GM18499 (cell line): ENCODE data around the gene MAP3K6.
"Not testable (repeated sequence)": the region's sequence is repeated elsewhere in the genome, so short reads cannot be mapped to it uniquely, and the experiment has no call there.

ENCODE experiments used
- ATAC-seq: cut with Tn5 transposase; IDR thresholded peaks from one replicate; pipeline ENCODE4 v1.9.1; 2021; ENCODE audit warnings: moderate number of reproducible peaks; ENCODE audit not compliant: insufficient read depth, unreplicated experiment

MAP3K6 gene

DNA sequence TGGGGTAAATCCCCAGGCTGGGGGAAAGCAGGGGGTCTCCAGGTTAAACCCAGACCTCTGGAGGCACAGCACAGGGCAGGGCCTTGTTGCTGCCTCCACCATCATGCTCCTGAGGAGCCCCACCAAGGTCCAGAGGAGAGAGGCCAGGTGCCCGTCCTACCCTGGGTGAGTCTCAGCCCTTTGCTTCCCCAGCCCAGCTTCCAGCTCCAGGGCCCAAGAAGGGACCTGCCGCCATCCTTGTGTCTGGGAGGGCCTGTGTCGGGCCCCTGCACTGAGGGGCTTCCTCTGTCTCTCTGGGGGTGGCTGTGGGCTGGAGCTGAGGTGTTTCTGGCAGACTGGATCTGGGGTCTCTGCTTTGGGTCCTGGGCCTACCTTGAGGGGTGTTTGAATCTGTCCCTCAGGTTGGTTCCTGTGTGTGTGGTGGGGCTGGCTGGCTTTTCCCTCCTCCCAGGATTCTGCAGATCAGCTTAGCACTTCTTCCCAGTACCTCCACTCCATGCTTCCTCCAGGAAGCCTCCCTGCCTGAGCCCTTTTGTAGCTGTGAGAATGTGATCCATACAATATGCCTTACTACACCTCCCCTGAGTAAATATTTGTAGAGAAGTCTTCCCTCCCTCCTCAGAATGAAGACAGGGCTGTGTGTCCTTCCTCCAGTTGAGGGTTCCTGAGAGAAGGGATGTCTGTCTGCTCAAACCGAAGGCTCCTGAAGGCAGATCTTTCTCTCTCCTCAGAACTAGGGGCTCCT, 31.8 kb upstream of the MAP3K6 start:
- no peak for ATAC-seq

DNA sequence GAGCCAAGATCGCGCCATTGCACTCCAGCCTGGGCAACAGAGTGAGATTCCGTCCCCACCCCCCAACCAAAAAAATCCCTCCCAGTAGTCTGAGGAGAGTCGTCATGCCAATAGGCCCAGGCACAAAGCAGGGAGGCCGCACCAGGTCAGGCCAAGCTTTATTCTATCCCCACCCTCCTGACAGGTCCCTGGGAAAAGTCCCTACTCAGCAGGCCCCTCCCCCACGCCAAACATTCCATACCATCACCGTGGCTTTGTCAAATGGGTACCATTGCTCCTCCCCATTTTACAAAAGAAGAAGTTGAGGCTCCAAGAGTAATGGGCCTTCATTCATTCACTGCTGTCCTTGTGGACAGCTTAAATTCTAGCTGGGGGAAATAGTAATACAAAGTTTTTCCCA, 31.0 kb upstream of the MAP3K6 start:
- no peak for ATAC-seq

DNA sequence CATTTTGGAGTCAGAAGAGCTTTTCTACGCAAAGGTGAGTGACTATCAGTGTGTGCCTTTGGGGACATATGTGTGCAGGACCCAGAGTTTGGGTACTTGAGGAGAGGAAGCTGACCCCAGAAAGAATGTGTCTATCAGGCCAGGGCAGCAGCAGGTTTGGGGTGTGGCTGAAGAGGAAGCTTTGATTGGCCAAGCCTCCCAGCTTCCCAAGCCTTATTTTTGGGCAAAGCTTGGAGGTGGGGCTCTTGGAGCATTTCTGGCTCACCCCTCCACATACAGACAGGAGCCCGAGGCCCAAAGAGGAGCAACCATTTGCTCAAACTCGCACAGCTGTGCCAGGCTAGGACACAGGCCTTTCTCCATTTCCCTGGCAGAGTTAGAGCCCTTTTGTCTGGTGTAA, 30.3 kb upstream of the MAP3K6 start:
- no peak for ATAC-seq

DNA sequence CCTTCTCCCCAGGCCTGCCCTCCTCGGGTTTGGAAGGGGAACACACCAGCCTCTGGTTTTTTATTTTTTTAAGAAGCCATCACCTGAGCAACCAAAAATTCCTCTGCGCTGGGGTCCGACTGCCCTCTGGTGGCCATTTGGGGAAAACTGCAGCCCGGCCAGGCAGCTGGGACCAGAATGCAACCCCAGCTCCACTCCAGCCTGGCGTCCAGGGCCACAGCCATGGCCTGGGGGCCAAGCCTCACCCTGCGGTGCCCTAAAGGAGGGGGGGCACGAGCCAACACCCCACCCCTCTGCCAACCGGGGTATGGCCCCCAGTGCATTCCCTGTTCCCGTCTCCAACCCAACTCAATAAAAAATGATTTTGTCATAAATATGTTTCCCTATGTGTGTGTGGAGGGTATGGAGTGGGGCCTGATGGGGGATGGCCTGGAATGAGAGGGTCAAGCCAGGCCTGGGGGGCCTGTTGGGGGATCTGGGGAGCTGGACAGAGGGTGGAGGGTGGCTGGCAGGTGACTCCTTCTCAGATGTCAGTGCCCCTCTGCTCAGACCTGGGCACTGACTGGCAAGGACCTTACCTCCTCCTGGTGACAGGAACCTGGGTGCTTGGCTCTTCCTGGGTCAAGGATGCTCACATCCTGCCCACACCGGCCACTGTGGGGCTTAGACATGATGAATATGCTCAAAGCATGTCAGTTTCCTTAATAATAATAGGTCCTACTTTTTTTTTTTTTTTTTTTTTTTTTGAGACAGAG, 28.9 kb upstream of the MAP3K6 start:
- no peak for ATAC-seq

DNA sequence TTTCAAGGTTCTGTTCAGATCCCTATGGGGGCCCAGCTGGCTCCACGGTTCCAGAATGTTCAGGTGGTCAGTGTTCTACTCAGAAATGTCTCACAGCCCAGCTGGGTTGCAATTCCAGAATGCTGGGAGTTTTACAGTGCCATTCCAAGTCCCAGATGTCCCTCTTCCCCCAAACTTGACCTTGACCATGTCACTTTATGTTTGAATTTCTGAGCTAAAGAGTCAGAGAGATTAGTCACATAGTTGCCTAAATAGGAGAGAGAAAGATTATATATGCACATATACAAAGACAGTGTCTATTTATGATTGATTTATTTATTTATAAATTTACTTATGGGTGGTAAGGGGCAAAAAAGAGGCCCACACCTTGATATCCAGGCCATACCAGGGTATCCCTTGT, 28.2 kb upstream of the MAP3K6 start:
- ATAC-seq, result no peak

DNA sequence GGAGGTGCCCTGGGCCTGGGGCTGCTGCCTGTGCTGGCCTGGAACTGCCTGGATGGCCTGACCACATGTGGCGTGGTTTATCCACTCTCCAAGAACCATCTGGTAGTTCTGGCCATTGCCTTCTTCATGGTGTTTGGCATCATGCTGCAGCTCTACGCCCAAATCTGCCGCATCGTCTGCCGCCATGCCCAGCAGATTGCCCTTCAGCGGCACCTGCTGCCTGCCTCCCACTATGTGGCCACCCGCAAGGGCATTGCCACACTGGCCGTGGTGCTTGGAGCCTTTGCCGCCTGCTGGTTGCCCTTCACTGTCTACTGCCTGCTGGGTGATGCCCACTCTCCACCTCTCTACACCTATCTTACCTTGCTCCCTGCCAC, 27.5 kb upstream of the MAP3K6 start:
- no peak for ATAC-seq

DNA sequence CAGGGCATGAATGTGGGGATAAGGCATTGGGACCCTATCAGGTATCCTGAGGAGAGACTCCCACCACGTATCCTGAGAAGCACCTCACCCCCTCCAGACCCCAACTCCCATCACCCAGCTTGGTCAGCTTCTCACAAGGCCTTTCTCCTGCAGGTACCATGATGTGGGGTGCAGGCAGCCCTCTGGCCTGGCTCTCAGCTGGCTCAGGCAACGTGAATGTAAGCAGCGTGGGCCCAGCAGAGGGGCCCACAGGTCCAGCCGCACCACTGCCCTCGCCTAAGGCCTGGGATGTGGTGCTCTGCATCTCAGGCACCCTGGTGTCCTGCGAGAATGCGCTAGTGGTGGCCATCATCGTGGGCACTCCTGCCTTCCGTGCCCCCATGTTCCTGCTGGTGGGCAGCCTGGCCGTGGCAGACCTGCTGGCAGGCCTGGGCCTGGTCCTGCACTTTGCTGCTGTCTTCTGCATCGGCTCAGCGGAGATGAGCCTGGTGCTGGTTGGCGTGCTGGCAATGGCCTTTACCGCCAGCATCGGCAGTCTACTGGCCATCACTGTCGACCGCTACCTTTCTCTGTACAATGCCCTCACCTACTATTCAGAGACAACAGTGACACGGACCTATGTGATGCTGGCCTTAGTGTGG, 27.0 kb upstream of the MAP3K6 start:
- ATAC-seq, result no peak

DNA sequence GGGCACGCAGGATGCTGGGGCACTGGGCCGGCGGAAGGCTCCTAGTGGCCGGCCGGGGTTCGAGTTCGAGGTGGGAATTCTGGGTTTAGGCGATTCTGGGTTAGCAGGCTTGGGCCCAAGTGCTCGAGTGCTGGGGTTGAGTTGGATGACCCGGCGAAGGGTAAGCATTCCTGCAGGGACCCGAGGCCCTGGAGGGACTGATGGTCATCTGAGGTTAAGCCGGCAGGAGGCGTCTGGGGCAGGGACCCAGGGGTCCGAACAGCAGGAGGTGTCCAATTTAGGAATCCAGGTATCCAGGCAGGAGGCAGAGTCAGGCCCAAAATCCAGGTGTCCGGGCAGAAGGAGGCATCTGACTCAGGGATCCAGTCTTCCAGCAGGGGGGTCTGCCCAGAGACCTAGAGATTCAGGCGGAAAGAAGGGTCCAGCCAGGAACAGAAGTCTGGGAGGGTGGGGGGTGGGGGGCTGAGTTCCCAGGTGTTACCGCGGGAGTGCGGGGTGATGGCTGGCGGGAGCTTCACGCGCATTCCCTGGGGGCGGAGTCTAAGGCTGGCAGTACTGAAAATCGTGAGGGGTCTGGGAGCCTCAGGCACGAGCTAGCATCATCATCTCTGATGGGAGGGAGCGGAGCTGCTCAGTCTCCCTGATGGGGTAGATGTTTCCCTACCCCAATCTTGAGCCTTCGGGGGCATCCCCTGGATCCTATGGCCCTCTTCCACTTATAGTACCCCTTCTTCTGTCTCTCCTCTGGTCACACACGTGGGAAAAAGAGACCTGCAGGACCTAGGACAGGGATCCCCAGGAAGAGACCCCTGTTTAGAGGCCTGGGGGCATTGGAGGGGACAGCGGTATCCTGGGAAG, 26.2 kb upstream of the MAP3K6 start:
- no peak for ATAC-seq

DNA sequence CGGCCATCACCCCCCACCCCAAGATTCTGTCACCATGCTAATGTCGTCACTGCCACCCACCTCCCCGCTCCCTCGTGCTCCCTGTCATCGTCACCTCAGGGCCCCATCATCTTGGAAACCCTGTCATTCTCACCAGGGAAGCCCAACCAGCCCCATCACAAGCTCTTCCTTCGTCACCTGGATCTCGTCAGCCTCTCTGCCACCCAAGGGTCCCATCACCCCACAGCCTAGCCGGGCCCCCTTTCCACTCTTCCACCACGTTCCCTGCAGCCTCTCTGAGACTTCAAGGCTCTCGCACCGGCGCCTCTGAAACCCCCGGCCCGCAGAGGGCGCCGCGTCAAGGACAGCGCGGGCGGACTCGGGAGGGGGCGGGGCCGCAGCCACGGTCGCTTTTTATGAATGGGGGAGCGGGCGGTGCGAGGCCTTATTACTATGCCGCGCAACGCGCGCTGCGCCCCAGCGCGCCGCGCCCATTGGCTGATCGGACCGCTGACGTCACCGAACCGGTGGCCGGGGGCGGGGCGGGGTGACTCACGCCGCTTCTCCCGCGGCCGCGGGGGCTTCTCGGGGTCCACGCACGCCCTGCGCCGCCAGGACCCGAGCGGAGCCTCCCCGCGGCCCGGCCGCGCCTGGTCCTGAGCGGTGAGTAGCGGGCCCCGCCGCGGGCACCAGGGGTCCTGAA, 25.5 kb upstream of the MAP3K6 start, which contains the start of gene GPR3:
GPR3 (plus strand) TSS at position 527 of the 682 bp plus-strand sequence. CDS start 1,177 bp downstream, outside the sequence.
- no peak for ATAC-seq

DNA sequence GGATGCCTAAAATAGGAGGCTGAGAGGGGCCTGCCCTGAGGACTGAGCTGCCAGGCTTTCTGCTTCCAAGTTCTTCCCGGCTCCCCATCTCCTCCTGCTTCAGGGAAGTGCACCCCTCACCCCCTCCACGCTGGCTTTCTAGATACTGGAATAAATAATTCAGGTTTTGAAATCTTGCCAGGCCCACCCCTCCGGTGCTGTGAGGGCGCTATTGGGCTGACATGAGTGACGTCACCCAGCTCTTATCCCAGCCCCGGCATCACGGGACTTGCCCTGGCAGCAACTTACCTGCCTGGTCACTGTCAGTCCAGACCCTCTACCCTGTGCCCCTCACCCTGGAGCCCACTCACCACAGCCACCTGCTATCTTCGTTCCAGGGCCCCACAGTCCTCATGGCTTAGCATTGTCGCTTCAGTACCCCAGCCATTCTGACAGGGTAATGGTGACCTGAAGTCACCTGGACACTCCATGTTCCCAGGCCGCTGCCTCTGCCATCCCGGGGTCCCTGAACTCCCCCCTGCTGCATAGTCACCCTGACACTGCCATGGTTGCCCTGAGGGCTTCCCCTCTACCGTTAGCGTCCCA, 24.8 kb upstream of the MAP3K6 start:
- ATAC-seq, result no peak

DNA sequence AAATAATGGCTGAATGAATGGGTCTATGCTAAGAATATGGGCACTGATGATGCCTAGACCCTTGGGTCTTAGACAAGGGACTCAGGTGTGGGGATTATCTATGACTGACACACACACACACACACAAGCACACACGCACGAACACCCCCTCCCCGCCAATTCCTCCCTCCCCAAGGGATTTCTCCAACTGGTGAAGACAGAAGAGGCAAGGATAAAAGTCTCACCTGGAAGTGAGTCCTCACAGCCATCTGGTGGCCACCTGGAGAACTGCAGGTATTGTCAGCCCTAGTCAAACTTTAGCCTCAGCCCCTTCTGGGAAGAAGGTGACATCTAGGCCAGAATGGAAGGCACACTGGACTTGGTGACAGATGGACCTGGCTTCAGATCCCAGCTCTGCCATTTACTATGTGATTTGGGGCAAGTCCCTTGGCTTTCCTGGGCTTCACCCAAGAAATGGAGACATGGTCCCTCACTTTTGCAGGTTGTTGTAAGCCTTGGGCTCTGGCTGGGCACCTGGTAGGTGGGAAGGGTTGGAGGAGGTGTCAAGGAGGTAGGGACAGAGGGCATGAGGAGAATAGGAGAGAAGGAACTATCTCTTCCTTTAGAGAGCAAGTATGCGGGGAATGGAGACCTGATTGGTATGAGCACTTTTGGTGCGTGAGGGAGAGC, 21.7 kb upstream of the MAP3K6 start:
- no peak for ATAC-seq

DNA sequence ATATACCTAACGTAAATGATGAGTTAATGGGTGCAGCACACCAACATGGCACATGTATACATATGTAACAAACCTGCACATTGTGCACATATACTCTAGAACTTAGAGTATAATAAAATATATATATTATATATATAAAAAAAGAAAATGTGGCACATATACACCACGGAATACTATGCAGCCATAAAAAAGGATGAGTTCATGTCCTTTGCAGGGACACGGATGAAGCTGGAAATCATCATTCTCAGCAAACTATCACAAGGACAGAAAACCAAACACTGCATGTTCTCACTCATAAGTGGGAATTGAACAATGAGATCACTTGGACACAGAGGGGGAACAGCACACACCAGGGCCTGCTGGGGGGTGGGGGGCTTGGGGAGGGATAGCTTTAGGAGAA, 18.0 kb upstream of the MAP3K6 start:
- not testable (repeated sequence) for ATAC-seq

DNA sequence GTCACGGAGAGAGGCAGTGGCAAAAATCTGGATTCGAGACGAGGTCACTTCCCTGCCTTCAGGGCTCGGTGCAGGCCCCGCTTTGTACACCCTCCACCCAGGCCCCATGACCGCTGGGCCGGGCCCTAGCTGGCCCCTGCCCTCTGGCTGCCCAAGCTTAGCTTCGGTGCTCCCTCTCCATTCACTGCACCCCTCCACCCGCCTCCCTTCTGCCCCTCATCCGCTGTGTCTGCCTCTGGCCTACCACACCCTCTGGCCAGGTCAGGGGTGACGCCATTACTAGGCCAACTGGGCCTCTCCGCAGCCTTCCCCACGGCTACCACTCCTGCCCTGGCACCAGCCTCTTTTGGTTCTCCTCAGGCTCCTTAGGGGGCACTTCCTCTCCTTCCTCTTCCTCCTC, 16.9 kb upstream of the MAP3K6 start:
- ATAC-seq, result no peak

DNA sequence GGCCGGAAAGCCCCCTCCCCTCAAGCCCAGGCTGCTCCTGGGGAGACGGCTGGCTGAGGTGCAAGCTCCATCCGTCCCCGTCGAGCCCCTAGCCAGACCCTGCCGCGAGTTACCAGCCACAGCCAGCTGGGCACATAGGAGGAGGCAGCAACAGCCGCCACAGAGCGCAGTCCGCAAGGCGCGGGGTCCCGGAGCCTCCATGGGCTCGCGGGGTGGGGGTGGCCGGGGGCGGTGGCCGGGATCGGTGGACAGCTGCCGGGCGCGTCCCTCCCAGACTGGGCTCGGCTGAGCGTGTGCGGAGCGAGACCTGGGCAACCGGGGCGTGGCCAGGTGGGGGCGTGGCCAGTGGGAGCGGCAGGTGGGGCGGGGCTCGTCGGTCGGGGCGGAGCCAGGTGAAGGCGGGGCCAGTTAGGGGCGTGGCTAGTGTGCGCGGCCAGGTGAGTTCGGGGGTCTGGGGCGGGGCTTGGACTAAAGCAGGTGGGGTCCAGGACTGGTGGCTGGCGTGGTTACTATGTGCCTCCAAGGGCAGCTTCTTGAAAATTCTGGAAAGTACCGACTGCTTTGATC, 16.4 kb upstream of the MAP3K6 start, which contains the start of gene CD164L2:
CD164L2 (minus strand) TSS at position 295 of the 567 bp plus-strand sequence; CDS start at position 201, 94 bp downstream.
- ATAC-seq, result no peak

DNA sequence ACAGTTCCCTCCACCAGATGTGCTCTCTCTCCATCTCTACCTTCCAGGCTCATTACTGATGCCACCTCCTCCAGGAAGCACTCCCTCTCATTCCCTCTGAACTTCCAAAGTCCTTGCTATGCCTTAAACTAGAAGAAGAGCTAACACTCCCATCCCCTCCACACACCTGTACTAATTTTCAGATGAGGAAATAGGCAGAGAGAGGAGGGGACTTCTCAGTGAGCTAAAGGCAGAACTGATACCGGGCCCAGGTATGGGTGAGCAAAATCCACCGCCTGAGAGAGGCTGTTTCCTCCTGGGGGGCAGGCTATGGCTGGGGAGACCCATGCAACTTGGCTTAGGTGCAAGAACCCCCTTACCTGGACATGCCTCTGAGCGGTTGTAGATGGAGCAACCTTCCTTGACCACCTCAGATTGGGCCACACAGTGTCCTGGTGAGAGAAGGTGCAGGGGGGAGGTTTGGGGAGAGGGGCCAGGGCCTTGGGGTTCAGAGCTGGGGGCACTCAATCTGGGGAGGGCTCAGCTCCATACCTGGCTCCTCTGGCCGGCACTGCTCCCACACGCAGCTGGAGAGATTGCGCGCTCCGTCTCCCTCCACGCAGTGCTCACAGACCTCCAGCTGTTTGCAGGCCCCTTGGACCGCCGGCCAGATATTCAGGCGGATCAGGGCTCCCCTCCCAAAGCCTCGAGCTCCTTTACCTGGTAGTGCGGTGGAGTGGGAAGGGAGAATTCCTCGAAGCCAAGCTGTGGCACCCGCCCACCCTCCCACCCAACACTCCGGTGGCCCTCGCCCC, 15.4 kb upstream of the MAP3K6 start:
- no peak for ATAC-seq

DNA sequence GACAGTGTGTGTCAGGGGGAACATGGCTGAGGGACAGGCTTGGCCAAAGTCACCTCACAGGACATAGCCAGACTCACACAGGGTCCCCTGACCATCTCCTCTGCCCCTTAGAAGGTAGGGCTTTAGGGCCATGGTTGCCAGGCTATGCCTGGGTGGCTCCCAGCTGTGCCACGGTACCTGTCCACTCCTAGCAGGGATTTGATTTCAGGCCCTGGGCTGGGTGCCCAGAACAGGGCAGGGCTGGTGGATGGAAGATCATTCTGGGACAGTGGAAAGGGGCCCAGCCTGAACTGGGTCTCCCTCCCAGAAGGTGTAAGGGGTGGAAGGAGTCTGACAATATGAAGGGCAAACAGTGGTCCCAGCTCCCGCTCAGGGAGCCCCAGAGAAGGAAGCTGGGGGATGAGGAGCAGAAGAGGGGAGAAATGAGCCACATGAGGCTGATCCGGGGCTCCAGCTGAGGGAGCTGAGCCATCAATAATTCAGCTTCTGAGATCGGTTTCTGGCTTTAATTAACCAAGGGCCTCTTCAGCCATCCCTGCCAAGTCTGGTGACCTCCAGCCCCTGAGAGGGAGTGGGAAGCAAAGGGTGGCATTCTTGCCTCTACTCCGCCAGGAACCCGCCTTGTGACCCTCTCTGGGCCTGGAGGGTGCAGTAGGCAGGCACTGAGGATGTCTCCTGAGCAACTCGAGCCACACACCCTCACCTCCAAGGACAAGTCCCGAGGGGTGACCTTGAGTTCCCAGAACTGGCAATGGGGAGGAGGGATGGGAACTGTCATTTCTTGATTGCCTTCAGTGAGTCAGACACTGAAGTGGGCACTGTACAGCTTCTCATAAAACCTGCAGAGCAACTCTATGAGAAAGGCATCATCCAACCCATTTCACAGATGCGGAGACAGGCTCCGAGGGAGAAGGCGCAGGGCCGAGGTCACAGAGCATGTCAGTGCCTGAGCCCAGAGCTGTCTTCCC, 14.3 kb upstream of the MAP3K6 start:
- no peak for ATAC-seq

DNA sequence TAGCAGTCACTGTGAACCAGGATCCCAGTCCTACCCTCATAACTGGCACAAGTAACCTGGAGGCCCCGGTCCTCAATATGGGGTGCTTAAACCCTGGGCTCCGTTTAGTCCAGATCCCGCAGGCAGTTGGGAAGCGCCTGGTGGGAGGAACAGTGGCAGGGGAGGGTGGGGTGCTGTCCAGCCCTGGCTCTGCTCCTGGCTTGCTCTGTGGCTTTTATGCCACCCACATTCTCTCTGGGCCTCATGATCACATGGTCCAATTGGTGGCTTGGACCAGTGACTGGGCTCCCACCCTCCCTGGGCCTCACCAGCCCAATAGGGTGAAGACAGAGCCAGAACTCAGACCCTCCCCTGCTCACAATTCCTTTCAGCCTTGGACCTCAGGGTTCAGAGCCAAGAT, 13.5 kb upstream of the MAP3K6 start:
- no peak for ATAC-seq
